M059J (cell line): Measurements from ENCODE around the gene EXOC3. TPM values are rescaled to one million over a fixed set of nuclear protein-coding genes. Genes with fewer than 3 reads are reported as not detected.
A peak's percentile ranks its signal among the peaks of the same experiment; 100 is the strongest.

Experiments
- DNase-seq: peaks from one replicate; pipeline ENCODE4 v3.0.0-alpha.2; 2012; ENCODE audit warnings: low read depth
- total RNA-seq: library from RNA; depleted of rRNA; stranded (reverse); fragments of >200 nt; shearing (Covaris generic); gene quantifications from 2 replicates; pipeline ENCODE4 v1.2.3, GENCODE V29; 2014

Gene EXOC3
- total RNA-seq, 1 experiment from 2014 or later: 36.7 TPM

- no peak for DNase-seq
Observed at GRCh38 chr5:425714-426113, 17.3 kb upstream of the EXOC3 start.

DNA sequence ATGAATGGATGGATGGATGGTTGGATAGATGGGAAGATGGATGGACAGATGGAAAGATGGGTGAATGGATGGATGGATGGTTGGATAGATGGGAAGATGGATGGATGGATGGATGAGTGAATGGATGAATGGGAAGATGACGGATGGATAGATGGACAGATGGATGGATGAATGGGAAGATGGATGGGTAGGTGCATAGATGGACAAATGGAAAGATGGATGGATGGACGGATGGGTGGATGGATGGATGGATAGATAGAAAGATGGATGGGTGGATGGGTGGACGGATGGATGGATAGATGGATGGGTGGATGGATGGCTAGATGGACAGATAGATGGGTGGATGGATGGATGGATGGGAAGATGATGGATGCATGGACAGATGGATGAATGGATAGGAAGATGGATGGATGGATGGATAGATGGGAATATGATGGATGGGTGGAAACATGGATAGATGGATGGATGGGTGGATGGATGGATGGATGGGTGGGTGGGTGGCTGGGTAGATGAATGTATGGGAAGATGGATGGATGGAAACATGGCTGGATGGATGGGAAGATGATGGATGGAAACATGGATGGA, 16.5 kb upstream of the EXOC3 start:
- no peak for DNase-seq

DNA sequence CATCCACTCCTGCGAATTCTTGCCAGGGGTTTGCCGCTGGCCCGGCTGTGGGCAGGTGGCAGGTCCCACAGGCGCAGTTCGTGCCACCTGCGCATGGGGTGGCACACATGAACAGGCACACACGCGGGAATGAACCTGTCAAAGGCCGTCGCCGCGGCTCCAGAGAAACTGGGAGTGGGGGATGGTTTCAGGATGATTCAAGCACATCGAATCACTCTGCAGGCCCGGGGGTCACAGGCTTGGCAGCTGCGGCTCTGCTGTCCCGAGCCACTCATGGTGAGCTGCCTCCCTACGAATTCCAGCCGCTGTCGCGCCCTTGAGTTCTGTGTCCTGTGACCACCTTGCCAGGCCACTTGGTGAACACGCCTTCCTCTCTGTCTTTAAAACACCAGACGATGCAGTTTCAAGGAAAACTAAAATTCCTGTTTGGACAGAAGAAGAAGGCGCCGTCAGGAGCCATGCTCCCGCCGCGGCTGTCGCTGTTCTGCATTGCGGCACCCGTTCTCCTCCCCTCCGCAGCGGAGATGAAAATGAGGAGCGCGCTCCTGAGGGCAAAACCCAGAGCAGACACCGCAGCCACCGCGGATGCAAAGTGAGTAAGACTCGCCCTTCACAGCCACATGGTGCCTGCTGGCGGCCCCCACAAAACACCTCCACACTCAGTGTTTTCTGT, 15.4 kb upstream of the EXOC3 start:
- no peak for DNase-seq

DNA sequence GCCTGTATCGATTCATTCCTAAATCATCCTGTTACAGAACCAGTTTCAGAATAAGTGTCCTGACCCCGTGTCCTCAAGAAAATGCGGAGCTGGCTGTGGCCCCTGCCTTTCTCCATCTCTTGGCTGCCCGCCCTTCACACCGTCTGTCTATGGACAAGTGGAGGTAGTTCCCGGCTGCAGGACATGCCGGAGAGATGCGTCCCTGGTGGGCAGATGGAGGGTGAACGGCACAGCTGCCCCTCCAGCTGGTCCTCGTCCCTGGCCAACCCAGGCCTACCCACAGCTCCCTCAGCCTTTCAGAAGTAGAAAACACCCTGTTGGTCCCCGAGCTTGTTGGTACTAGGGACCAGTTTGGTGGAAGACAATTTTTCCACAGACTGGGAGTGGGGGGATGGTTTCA, 14.8 kb upstream of the EXOC3 start:
- no peak for DNase-seq

GRCh38 chr5:428754-429452, 14.1 kb upstream of the EXOC3 start:
- no peak for DNase-seq

DNA sequence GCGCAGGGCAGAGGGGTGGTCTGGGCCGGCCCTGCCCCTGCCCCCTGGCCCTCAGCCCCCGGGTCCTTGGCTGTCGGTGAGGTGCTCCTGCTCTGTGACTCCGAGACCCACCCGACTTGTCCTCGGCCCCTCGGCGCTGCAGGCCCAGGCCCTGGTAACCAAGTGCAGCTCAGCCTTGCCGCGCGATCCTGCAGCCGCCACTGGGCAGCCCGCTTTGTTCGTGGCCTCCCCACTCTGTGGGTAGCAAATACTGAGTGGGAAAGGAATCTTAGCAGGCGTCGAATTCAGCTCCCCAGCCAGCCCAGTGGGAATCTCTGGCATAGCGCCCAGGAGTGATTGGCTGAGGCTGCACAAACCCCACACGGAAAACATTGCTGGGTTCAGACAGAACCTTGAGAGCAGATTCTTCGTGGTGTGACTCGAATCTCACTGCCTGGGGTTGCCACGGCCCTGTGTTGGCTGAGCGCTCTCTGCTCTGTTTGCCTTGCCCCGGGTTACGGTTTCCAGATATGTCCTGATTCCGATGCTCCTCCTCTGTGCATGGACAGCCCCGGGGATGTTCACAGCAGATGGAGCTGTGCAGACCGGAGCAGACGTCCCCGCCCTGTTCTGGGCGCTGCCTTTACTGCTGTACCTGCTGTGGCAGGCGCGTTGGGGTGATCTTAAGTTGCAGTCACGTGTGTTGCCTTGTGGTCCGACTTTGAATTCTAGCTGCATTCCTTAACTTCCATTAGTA, 13.4 kb upstream of the EXOC3 start:
- DNase-seq: peak; percentile 36

- no peak for DNase-seq
Observed at GRCh38 chr5:430214-430925, 12.6 kb upstream of the EXOC3 start.

GRCh38 chr5:431001-431710, 11.8 kb upstream of the EXOC3 start:
- peak; percentile 32 for DNase-seq

- no peak for DNase-seq
Observed at GRCh38 chr5:431711-432050, 11.3 kb upstream of the EXOC3 start.

DNA sequence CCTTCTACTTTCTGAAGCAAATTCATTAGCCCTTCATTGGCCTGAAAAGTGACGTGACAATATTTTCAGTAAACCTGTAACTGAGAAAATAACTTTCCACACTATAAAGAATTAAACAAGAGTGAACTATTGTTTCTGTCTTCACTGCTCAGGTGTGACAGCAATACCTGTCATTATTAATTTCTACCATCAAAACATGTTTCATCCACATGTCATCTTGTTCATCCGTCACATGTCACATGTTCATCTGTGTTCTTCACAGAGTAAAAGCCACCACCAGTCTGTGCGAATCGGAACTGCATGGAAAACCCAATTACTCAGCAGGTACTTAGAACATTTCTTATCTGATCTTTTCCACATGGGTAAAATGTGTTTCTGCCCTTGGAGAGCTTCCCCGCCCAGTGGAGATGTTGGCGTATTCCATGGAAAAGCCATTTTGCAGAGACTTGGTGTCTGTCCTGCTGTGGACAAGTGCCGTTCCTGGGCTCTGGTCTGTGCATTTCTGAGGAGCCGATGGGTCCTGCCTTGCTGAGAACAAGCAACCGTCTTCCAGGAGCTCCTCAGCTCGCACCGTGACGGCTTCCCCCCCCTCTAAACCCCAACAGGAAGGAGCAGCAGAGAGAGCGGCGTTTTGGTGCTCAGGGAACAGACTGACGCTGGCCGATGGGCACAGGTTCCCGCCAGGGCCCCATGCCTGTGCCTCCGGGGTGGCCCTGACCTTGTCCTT, 10.6 kb upstream of the EXOC3 start:
- no peak for DNase-seq

DNA sequence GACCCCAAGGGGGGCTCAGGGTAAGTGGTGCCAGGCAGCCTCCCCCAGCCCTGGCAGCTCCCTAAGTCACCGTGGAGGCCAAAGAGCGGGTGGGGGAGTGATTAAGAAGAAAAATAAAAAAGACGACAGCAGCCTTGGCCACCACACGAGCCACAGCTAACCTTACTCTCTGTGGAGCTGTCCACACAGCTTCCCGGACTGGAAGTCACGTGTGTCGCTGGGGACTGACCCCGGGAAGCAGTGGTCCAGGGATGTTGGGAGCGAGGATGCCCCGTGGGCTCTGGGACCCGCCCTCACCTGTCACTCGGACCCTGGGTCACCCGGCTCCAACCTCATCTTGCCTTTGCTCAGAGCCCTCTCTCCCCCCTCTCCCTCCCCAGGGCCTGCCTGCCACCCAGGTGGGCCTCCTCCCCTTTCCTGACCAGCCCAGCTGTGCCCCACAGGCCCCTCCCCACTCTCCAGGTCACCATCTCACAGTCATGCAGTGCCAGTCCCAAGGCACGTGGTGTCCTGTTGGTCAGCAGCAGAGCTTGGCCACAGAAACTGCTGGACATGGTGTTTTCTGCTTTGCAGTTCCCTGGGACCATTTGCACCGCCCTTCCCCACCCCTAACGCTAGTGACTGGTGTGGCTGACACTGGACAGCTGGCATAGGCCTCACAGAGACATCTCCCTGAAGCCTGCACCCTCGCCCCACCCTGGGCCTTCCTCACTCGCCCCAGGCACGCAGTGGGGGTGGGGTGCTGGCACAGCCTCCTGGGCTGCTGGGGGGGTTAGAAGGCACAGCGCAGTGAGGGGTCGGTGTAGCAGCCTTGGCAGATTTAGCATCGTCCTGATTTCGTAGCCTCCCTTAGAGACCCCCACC, 9.8 kb upstream of the EXOC3 start:
- DNase-seq: no peak

GRCh38 chr5:433836-434235, 9.1 kb upstream of the EXOC3 start:
- DNase-seq: no peak

DNA sequence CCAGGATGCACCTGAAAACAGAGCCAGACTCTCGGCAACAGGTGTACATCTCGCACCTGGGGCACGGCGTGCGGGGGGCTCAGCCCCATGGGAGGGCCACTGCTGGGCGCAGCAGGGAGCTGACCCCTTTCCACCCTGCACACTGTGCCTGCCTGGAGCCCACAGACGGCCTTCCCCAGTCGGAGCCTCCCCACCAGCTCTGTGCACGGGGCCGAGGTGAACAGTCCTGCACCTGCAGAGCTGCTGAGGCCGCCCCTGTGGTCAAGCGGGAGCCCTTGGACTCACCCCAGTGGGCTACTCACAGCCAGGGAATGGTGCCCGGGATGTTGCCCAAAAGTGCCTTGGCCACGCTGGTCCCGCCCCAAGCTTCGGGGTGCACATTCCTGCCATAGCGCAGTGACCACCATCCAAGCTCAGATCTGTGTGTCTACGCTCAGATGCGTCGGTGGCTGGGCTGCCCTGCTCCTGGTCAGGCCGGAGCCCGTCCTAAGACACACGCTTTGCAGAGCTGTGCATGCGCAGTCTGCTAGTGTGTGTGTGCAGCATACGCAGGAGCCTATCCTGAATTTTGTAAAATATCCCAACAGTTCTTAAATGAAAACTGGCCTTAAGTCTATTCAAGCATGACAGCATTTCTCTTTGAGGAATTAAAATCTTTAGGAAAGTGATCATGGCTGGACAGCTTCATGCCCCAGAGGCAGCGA, 8.4 kb upstream of the EXOC3 start:
- DNase-seq: no peak

- no peak for DNase-seq
Observed at GRCh38 chr5:435156-435790, 7.7 kb upstream of the EXOC3 start.

GRCh38 chr5:435961-436640, 6.9 kb upstream of the EXOC3 start:
- peak; percentile 58 for DNase-seq

DNA sequence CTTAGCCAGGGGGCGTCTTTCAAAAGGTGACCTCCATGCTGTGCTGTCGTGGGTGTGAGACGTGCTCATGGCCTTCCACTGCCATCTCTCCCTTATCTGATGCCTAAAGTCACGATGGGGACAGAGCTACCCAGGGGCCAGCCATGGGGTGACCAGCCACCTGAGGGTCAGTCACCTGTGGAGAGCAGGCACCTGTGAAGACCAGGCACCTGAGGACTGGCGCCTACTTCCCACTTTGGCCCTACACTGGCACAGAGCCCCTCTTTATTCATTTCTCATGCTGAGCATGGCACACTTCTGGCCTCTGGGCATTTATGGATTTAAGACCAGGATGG, 6.4 kb upstream of the EXOC3 start:
- no peak for DNase-seq

- no peak for DNase-seq
Observed at GRCh38 chr5:437281-437771, 5.7 kb upstream of the EXOC3 start.

DNA sequence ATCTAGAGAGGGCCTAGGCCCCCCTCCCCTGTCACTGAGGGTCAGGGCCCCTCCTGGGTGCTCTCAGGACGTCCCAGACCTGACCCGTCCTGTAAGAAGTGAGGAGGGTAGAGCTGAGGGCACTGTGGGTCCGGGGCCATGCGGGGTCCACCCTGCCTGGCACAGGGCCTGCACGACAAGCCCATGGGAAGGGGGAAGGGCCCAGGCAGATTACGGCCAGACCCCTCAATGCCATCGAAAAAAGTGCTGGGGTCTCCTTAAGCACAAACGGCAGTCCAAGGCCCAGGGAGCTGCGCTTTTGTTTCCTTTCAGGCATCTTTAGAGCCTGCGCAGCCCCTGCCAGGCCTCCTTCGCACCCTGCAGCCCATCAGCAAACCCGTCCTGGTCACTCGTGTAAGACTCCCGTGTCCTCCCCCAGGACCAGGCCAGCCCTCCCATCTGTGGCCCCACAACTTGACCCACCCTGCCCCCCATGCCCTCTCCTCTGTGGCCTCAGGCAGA, 4.4 kb upstream of the EXOC3 start:
- DNase-seq: no peak
